Natural killer cell (primary cell): Measurements from ENCODE around the gene ENAH. TPM values are rescaled to one million over a fixed set of nuclear protein-coding genes. Genes with fewer than 3 reads are reported as not detected.

ENCODE experiments used
- ATAC-seq, 3 donors: fragments of 150-1000 bp in 2 of 3; fragments of 200-7000 bp in 1 of 3; cut with Tn5 transposase; 1 replicate in 1 of 3; 2 replicates in 2 of 3; pipeline ENCODE4 v1.10.0; 2021; ENCODE audit warnings: mild to moderate bottlenecking in 2 of 3, moderate library complexity in 2 of 3
- DNase-seq, 2 donors: peaks; one replicate each; pipeline versions ENCODE4 v3.0.0 to v3.0.0-alpha.2; 2013 to 2021; ENCODE audit warnings: mixed read lengths in 1 of 2
- H3K27ac ChIP-seq: one replicate; pipeline ENCODE4 v1.5.1; 2013; ENCODE audit warnings: mild to moderate bottlenecking, low read length
- H3K27me3 ChIP-seq: one replicate; pipeline ENCODE4 v1.6.1; 2013; ENCODE audit warnings: low read length; ENCODE audit not compliant: control insufficient read depth, insufficient read depth
- H3K36me3 ChIP-seq: one replicate; pipeline ENCODE4 v1.6.1; 2013; ENCODE audit warnings: low read length; ENCODE audit not compliant: control insufficient read depth, insufficient read depth
- H3K4me1 ChIP-seq: one replicate; pipeline ENCODE4 v1.6.1; 2013; ENCODE audit warnings: low read length; ENCODE audit not compliant: control insufficient read depth, insufficient read depth
- H3K4me3 ChIP-seq: one replicate; pipeline ENCODE4 v1.5.1; 2013; ENCODE audit warnings: low read length
- H3K9me3 ChIP-seq: one replicate; pipeline ENCODE4 v1.6.1; 2013; ENCODE audit warnings: low read length; ENCODE audit not compliant: control insufficient read depth, insufficient read depth
- H3K27ac Mint-ChIP-seq, 2 donors: one replicate each; pipeline ENCODE4 v1.8.0; 2022; ENCODE audit warnings: mild to moderate bottlenecking in 2 of 2, mixed read lengths in 2 of 2, moderate library complexity in 1 of 2
- H3K27me3 Mint-ChIP-seq, 2 donors: one replicate each; pipeline ENCODE4 v1.8.0; 2022; ENCODE audit warnings: low read depth in 2 of 2, mixed read lengths in 2 of 2
- H3K36me3 Mint-ChIP-seq: one replicate; pipeline ENCODE4 v1.8.0; 2022; ENCODE audit warnings: mixed read lengths
- H3K4me1 Mint-ChIP-seq, 2 donors: one replicate each; pipeline ENCODE4 v1.8.0; 2022; ENCODE audit warnings: mixed read lengths in 2 of 2
- H3K4me3 Mint-ChIP-seq: one replicate; pipeline ENCODE4 v1.8.0; 2022; ENCODE audit warnings: mild to moderate bottlenecking, moderate library complexity, mixed read lengths
- H3K9me3 Mint-ChIP-seq, 2 donors: one replicate each; pipeline ENCODE4 v1.8.0; 2022; ENCODE audit warnings: mixed read lengths in 2 of 2
- CTCF ChIP-seq: fragments of 200-600 bp; IDR thresholded peaks from one replicate; pipeline ENCODE4 v1.8.0; 2022; ENCODE audit warnings: antibody characterized with exemption
- WGBS: methylation state at CpG from one replicate; pipeline ENCODE4 v1.1.7; 2013; ENCODE audit warnings: missing lambda C conversion rate; ENCODE audit not compliant: insufficient coverage; 5-methylcytosine and 5-hydroxymethylcytosine counted together
- intact Hi-C: fragments of 100-400 bp; cut with micrococcal nuclease; formaldehyde crosslinking; loops from one replicate; pipeline ENCODE4 v1.14.2; 2022
- total RNA-seq, 4 donors: library from RNA; stranded (reverse); fragments of 120-200 nt in 1 of 4; gene quantifications; one replicate each; pipeline versions ENCODE4 v1.2.3 to v1.2.4, GENCODE V29; 2013 to 2022

The ENAH gene
- total RNA-seq, 3 donors from 2014 or later (not counting 1 experiment from before 2014, with no cell fraction given): not detected

- Histone ChIP-seq H3K27ac (no peak overlapping the region), H3K9me3 (no peaks in the 10 kb centered on the region), H3K27me3 (no peaks in the 10 kb centered on the region), H3K4me3 (no peak overlapping the region), H3K4me1 (no peaks in the 10 kb centered on the region), H3K36me3 (no peaks in the 10 kb centered on the region)
- Mint-ChIP-seq H3K4me3 (no peak overlapping the region), H3K27ac (no peak overlapping the region), H3K9me3 (no peaks in the 10 kb centered on the region), H3K36me3 (no peaks in the 10 kb centered on the region), H3K27me3 (peaks cover 8 to 23% of the 10 kb centered on the region in 2 donors), H3K4me1 (no peaks in the 10 kb centered on the region)
- TF ChIP-seq CTCF: no peak
- ATAC-seq: no peak
- intact Hi-C loops: no loop called here
- WGBS: 49% methylated on average over 3 of the region's 3 CpGs
- DNase-seq: no peak
These were observed 126.0 kb downstream of the ENAH start for GRCh38 chr1:225526878-225527277.

- Histone ChIP-seq H3K27me3 (no peaks in the 10 kb centered on the region), H3K9me3 (no peaks in the 10 kb centered on the region), H3K4me3 (no peak overlapping the region), H3K4me1 (no peaks in the 10 kb centered on the region), H3K36me3 (no peaks in the 10 kb centered on the region), H3K27ac (no peak overlapping the region)
- Mint-ChIP-seq H3K36me3 (no peaks in the 10 kb centered on the region), H3K27me3 (peaks cover 8 to 11% of the 10 kb centered on the region in 2 donors), H3K4me1 (no peaks in the 10 kb centered on the region), H3K27ac (no peak overlapping the region), H3K9me3 (no peaks in the 10 kb centered on the region), H3K4me3 (no peak overlapping the region)
- intact Hi-C loops: no loop called here
- DNase-seq (no peak), ATAC-seq (no peak)
- 94% methylated on average over 7 of the region's 7 CpGs for WGBS
- TF ChIP-seq CTCF: no peak
These were observed 127.5 kb downstream of the ENAH start for GRCh38 chr1:225525377-225525776.

GRCh38 chr1:225524570-225524969, 128.4 kb downstream of the ENAH start:
- Mint-ChIP-seq H3K36me3 (no peaks in the 10 kb centered on the region), H3K27ac (no peak overlapping the region), H3K4me3 (no peak overlapping the region), H3K9me3 (no peaks in the 10 kb centered on the region), H3K27me3 (peaks cover 8 to 12% of the 10 kb centered on the region in 2 donors), H3K4me1 (no peaks in the 10 kb centered on the region)
- Histone ChIP-seq H3K27ac (no peak overlapping the region), H3K36me3 (no peaks in the 10 kb centered on the region), H3K9me3 (no peaks in the 10 kb centered on the region), H3K4me3 (no peak overlapping the region), H3K27me3 (no peaks in the 10 kb centered on the region), H3K4me1 (no peaks in the 10 kb centered on the region)
- no peak for ATAC-seq
- no peak for TF ChIP-seq CTCF
- intact Hi-C loops: no loop called here
- 97% methylated on average over 4 of the region's 6 CpGs for WGBS
- DNase-seq: no peak

- TF ChIP-seq CTCF: no peak
- Mint-ChIP-seq H3K36me3 (no peaks in the 10 kb centered on the region), H3K27me3 (peaks cover 12 to 19% of the 10 kb centered on the region in 2 donors), H3K27ac (no peak overlapping the region), H3K4me3 (no peak overlapping the region), H3K9me3 (no peaks in the 10 kb centered on the region), H3K4me1 (no peaks in the 10 kb centered on the region)
- DNase-seq (no peak), ATAC-seq (no peak)
- Histone ChIP-seq H3K4me1 (no peaks in the 10 kb centered on the region), H3K4me3 (no peak overlapping the region), H3K27ac (no peak overlapping the region), H3K27me3 (no peaks in the 10 kb centered on the region), H3K9me3 (no peaks in the 10 kb centered on the region), H3K36me3 (no peaks in the 10 kb centered on the region)
- intact Hi-C loops: no loop called here
- WGBS: 85% methylated on average over 3 of the region's 4 CpGs
These were observed 129.5 kb downstream of the ENAH start for GRCh38 chr1:225523263-225523950.
